Natural killer cell (primary cell): ENCODE measurements around the gene POMT2. TPM values are rescaled to one million over a fixed set of nuclear protein-coding genes. Genes with fewer than 3 reads are reported as not detected.

ENCODE experiments used
- ATAC-seq, 3 donors: fragments of 150-1000 bp in 2 of 3; fragments of 200-7000 bp in 1 of 3; cut with Tn5 transposase; 1 replicate in 1 of 3; 2 replicates in 2 of 3; pipeline ENCODE4 v1.10.0; 2021; ENCODE audit warnings: mild to moderate bottlenecking in 2 of 3, moderate library complexity in 2 of 3
- DNase-seq, 2 donors: peaks; one replicate each; pipeline versions ENCODE4 v3.0.0 to v3.0.0-alpha.2; 2013 to 2021; ENCODE audit warnings: mixed read lengths in 1 of 2
- H3K27ac ChIP-seq: one replicate; pipeline ENCODE4 v1.5.1; 2013; ENCODE audit warnings: mild to moderate bottlenecking, low read length
- H3K27me3 ChIP-seq: one replicate; pipeline ENCODE4 v1.6.1; 2013; ENCODE audit warnings: low read length; ENCODE audit not compliant: control insufficient read depth, insufficient read depth
- H3K36me3 ChIP-seq: one replicate; pipeline ENCODE4 v1.6.1; 2013; ENCODE audit warnings: low read length; ENCODE audit not compliant: control insufficient read depth, insufficient read depth
- H3K4me1 ChIP-seq: one replicate; pipeline ENCODE4 v1.6.1; 2013; ENCODE audit warnings: low read length; ENCODE audit not compliant: control insufficient read depth, insufficient read depth
- H3K4me3 ChIP-seq: one replicate; pipeline ENCODE4 v1.5.1; 2013; ENCODE audit warnings: low read length
- H3K9me3 ChIP-seq: one replicate; pipeline ENCODE4 v1.6.1; 2013; ENCODE audit warnings: low read length; ENCODE audit not compliant: control insufficient read depth, insufficient read depth
- H3K27ac Mint-ChIP-seq, 2 donors: one replicate each; pipeline ENCODE4 v1.8.0; 2022; ENCODE audit warnings: mild to moderate bottlenecking in 2 of 2, mixed read lengths in 2 of 2, moderate library complexity in 1 of 2
- H3K27me3 Mint-ChIP-seq, 2 donors: one replicate each; pipeline ENCODE4 v1.8.0; 2022; ENCODE audit warnings: low read depth in 2 of 2, mixed read lengths in 2 of 2
- H3K36me3 Mint-ChIP-seq: one replicate; pipeline ENCODE4 v1.8.0; 2022; ENCODE audit warnings: mixed read lengths
- H3K4me1 Mint-ChIP-seq, 2 donors: one replicate each; pipeline ENCODE4 v1.8.0; 2022; ENCODE audit warnings: mixed read lengths in 2 of 2
- H3K4me3 Mint-ChIP-seq: one replicate; pipeline ENCODE4 v1.8.0; 2022; ENCODE audit warnings: mild to moderate bottlenecking, moderate library complexity, mixed read lengths
- H3K9me3 Mint-ChIP-seq, 2 donors: one replicate each; pipeline ENCODE4 v1.8.0; 2022; ENCODE audit warnings: mixed read lengths in 2 of 2
- WGBS: methylation state at CpG from one replicate; pipeline ENCODE4 v1.1.7; 2013; ENCODE audit warnings: missing lambda C conversion rate; ENCODE audit not compliant: insufficient coverage; 5-methylcytosine and 5-hydroxymethylcytosine counted together
- intact Hi-C: fragments of 100-400 bp; cut with micrococcal nuclease; formaldehyde crosslinking; loops from one replicate; pipeline ENCODE4 v1.14.2; 2022
- total RNA-seq, 4 donors: library from RNA; stranded (reverse); fragments of 120-200 nt in 1 of 4; gene quantifications; one replicate each; pipeline versions ENCODE4 v1.2.3 to v1.2.4, GENCODE V29; 2013 to 2022
- TF ChIP-seq, protein P1 (sequence below): fragments of 200-600 bp; IDR thresholded peaks from one replicate; pipeline ENCODE4 v1.8.0; 2022; ENCODE audit warnings: antibody characterized with exemption

Gene POMT2
- total RNA-seq, 3 donors from 2014 or later (not counting 1 experiment from before 2014, with no cell fraction given), result 6.7 to 10.9 (median 8.6) TPM

DNA sequence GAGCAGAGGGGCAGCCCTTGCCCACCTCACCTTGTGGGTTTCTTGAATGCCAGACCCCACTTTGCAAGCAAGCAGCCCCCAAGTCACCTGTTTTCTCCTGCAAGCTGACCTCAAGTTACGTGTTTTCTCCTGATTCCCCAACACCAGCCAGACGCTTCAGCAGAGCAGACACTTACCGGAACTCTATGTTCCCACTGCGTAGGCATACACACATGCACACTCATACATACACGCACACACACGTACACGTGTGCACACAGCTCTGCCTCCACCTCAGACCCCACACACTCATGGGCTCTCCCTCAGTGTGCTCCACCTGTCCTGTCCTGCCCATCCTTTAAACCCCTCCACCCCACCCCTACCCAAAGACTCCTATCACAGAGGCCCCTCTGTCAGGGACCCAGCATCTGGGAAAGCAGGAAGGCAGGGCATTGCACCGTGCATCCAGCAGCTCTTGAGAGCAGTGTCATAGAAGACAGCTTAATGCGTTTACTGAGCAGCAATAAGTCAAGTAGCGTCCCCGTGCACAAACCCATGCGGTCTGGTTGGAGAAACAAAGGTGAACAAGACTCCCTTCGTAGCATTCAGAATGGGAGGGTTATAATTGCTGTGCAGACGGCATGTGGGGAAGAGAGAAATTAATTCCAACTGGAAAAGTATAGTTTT is 94.7 kb downstream of the POMT2 start:
- no peaks in the 10 kb centered on the region for H3K4me1 ChIP-seq
- no peak for ATAC-seq
- TF ChIP-seq, protein P1, sequence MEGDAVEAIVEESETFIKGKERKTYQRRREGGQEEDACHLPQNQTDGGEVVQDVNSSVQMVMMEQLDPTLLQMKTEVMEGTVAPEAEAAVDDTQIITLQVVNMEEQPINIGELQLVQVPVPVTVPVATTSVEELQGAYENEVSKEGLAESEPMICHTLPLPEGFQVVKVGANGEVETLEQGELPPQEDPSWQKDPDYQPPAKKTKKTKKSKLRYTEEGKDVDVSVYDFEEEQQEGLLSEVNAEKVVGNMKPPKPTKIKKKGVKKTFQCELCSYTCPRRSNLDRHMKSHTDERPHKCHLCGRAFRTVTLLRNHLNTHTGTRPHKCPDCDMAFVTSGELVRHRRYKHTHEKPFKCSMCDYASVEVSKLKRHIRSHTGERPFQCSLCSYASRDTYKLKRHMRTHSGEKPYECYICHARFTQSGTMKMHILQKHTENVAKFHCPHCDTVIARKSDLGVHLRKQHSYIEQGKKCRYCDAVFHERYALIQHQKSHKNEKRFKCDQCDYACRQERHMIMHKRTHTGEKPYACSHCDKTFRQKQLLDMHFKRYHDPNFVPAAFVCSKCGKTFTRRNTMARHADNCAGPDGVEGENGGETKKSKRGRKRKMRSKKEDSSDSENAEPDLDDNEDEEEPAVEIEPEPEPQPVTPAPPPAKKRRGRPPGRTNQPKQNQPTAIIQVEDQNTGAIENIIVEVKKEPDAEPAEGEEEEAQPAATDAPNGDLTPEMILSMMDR, result no peak
- H3K4me1 Mint-ChIP-seq, result peaks cover 0 to 7% of the 10 kb centered on the region in 2 donors
- no peaks in the 10 kb centered on the region for H3K36me3 Mint-ChIP-seq
- 87% methylated on average over 14 of the region's 14 CpGs for WGBS
- DNase-seq, result no peak
- H3K4me3 ChIP-seq, result no peak overlapping the region
- no peaks in the 10 kb centered on the region for H3K36me3 ChIP-seq
- no peak overlapping the region for H3K27ac ChIP-seq
- intact Hi-C loops, result no loop called here
- H3K4me3 Mint-ChIP-seq, result no peak overlapping the region
- H3K27me3 ChIP-seq, result no peaks in the 10 kb centered on the region
- H3K9me3 Mint-ChIP-seq, result no peaks in the 10 kb centered on the region
- no peaks in the 10 kb centered on the region for H3K27me3 Mint-ChIP-seq
- H3K9me3 ChIP-seq, result no peaks in the 10 kb centered on the region
- H3K27ac Mint-ChIP-seq, result no peak overlapping the region

DNA sequence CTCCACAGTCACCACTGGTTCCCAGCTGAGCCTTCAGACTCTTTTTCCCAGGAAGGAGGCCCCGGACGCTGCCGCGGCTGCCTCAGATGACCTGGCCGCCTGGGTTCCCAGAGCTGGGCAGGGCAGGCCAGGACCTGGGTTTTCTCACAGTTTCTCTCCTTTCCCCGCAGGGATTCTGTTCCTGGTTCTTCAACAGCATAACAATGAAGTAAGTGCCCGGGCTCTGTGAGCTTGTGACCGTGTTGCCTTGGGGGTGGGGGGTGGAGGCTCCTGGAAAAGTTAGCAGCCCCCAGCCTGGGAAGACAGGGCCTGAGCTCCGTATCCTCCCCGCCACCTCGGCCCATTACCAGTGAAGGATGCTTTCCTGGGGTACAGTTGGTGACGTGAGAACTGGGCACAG is 95.4 kb downstream of the POMT2 start:
- 92% methylated on average over 12 of the region's 12 CpGs for WGBS
- Mint-ChIP-seq H3K9me3 (no peaks in the 10 kb centered on the region), H3K36me3 (no peaks in the 10 kb centered on the region), H3K27me3 (no peaks in the 10 kb centered on the region), H3K4me1 (peaks cover 0 to 7% of the 10 kb centered on the region in 2 donors), H3K27ac (no peak overlapping the region), H3K4me3 (no peak overlapping the region)
- Histone ChIP-seq H3K27me3 (no peaks in the 10 kb centered on the region), H3K9me3 (no peaks in the 10 kb centered on the region), H3K4me1 (no peaks in the 10 kb centered on the region), H3K27ac (no peak overlapping the region), H3K36me3 (no peaks in the 10 kb centered on the region), H3K4me3 (no peak overlapping the region)
- TF ChIP-seq, protein P1, result no peak
- DNase-seq, result no peak
- ATAC-seq, result no peak
- intact Hi-C loops, result no loop called here

Other genes with a start within 250 kb of the POMT2 start
- gene CIPC, start 222.6 kb downstream of the POMT2 start, total RNA-seq, result 10 to 100 TPM in 1 of 3 donors, 1 to 10 TPM in 2; 7.1 to 10.0 (median 9.9) TPM
- not detected for gene ZDHHC22, start 179.1 kb downstream of the POMT2 start, total RNA-seq
- gene TMEM63C, start 139.1 kb downstream of the POMT2 start, total RNA-seq, result 1 to 10 TPM; 1.5 to 5.1 (median 2.1) TPM
- not detected for gene NGB, start 49.7 kb downstream of the POMT2 start, total RNA-seq
- 1 to 10 TPM; 3.0 to 5.6 (median 5.2) TPM for gene GSTZ1, start 153 bp upstream of the POMT2 start, total RNA-seq
- gene TMED8, start 56.2 kb upstream of the POMT2 start, total RNA-seq, result 1 to 10 TPM; 8.0 to 9.3 (median 9.1) TPM
- under 1 TPM; 0.09 to 0.54 (median 0.40) TPM for gene SAMD15, start 56.5 kb upstream of the POMT2 start, total RNA-seq
- gene NOXRED1, start 102.6 kb upstream of the POMT2 start, total RNA-seq, result under 1 TPM; 0.25 to 0.52 (median 0.40) TPM
- gene VIPAS39, start 136.7 kb upstream of the POMT2 start, total RNA-seq, result 10 to 100 TPM; 11.2 to 14.4 (median 13.0) TPM
- 100 to 1,000 TPM in 1 of 3 donors, 10 to 100 TPM in 2; 70.4 to 101 (median 94.3) TPM for gene AHSA1, start 137.2 kb upstream of the POMT2 start, total RNA-seq
- not detected for gene ISM2, start 177.9 kb upstream of the POMT2 start, total RNA-seq